H1 (cell line): ENCODE data around the gene PRICKLE1. TPM values are rescaled to one million over a fixed set of nuclear protein-coding genes. Genes with fewer than 3 reads are reported as not detected.
A peak's percentile ranks its signal among the peaks of the same experiment; 100 is the strongest.

Experiments used
- BACH1 ChIP-seq: IDR thresholded peaks from 2 replicates; pipeline ENCODE4 v1.6.1; 2012; ENCODE audit warnings: low read length, improper control_type of control experiment
- CTCF ChIP-seq, 3 experiments: IDR thresholded peaks; 1 replicate in 2 of 3; 2 replicates in 1 of 3; pipeline versions ENCODE4 v1.5.1 to v1.6.1; 2011; ENCODE audit warnings: low read length in 3 of 3, mild to moderate bottlenecking in 3 of 3, inconsistent platforms in 2 of 3, low read depth in 1 of 3, moderate library complexity in 1 of 3; ENCODE audit not compliant: insufficient read depth in 1 of 3; ENCODE audit errors: control extremely low read depth in 1 of 3
- EGR1 ChIP-seq: IDR thresholded peaks from 2 replicates; pipeline ENCODE4 v1.6.1; 2011; ENCODE audit warnings: low read depth, low read length, borderline replicate concordance
- EP300 ChIP-seq, 2 experiments: IDR thresholded peaks; 1 replicate in 1 of 2; 2 replicates in 1 of 2; pipeline ENCODE4 v1.6.1; 2011 to 2012; ENCODE audit warnings: low read depth in 2 of 2, low read length in 2 of 2, mild to moderate bottlenecking in 2 of 2, borderline replicate concordance in 1 of 2, inconsistent platforms in 1 of 2, moderate library complexity in 1 of 2
- EZH2 ChIP-seq: fragments of 200-600 bp; sonication (generic); IDR thresholded peaks from 2 replicates; pipeline ENCODE4 v1.7.1; 2012; ENCODE audit warnings: low read depth, mild to moderate bottlenecking, moderate library complexity, low read length, inconsistent platforms; ENCODE audit not compliant: severe bottlenecking
- PHF8 ChIP-seq: fragments of 200-600 bp; sonication (generic); conservative IDR thresholded peaks from 2 replicates; pipeline ENCODE4 v1.7.1; 2012; ENCODE audit warnings: low read depth, mild to moderate bottlenecking, inconsistent platforms, low read length, moderate library complexity
- SIX5 ChIP-seq: IDR thresholded peaks from 2 replicates; pipeline ENCODE4 v1.6.1; 2011; ENCODE audit warnings: mild to moderate bottlenecking, low read depth, low read length
- TAF1 ChIP-seq: IDR thresholded peaks from 2 replicates; pipeline ENCODE4 v1.6.1; 2011; ENCODE audit warnings: mild to moderate bottlenecking, low read depth, low read length
- polyA plus RNA-seq, 7 experiments: library from polyadenylated mRNA; depleted of rRNA in 3 of 7; stranded (reverse) in 5 of 7; unstranded in 2 of 7; fragments of >200 nt in 5 of 7; fragments of 200-250 nt in 2 of 7; gene quantifications; 1 replicate in 5 of 7; 2 replicates in 1 of 7; 4 replicates in 1 of 7; pipeline versions ENCODE4 v1.2.1 to v1.2.3, GENCODE V29; 2011 to 2013; ENCODE audit warnings: missing spikeins in 2 of 7, mixed read lengths in 2 of 7
- total RNA-seq: library from RNA; stranded (reverse); fragmentation: NEBNext Ultra II Directional; extraction: Animal tissue kit (Norgen Biotek cat#: 25700); gene quantifications from 2 replicates; pipeline ENCODE4 v1.2.1, GENCODE V29; 2021

PRICKLE1 gene
- total and polyA plus RNA-seq, 2 of the 8 experiments (the other 6 are each of a cell fraction or from before 2014, with no cell fraction given), result 14.0 to 22.4 TPM

GRCh38 chr12:42589465-42590329 lies at the start of gene PRICKLE1 (continued):
- TF ChIP-seq EP300 (IDR thresholded peaks at IDR 0.05; ENCODE audit: borderline replicate concordance in 1 of 2, low read depth in 2 of 2, low read length in 2 of 2) (no peak), EGR1 (peak; percentile 67; the same call in 1 of the 2 replicates), BACH1 (no peak), SIX5 (no peak), EZH2 (peak; percentile 46), PHF8 (0 out of 2 replicates have a peak, but pooled peaks have one; percentile 44), CTCF (IDR thresholded peaks at IDR 0.05; ENCODE audit: control extremely low read depth in 1 of 3, insufficient read depth in 1 of 3, low read depth in 1 of 3, low read length in 3 of 3) (no peak), TAF1 (0 out of 2 replicates have a peak, but pooled peaks have one; percentile 18)
